Measurements from ENCODE around the gene CDKAL1. TPM values are rescaled to one million over a fixed set of nuclear protein-coding genes. Genes with fewer than 3 reads are reported as not detected.

Gene CDKAL1
- total and polyA plus RNA-seq, 9 of the 15 experiments (the other 6 are each of a cell fraction or from before 2014, with no cell fraction given) = 11.2 to 36.3 (median 20.1) TPM

DNA sequence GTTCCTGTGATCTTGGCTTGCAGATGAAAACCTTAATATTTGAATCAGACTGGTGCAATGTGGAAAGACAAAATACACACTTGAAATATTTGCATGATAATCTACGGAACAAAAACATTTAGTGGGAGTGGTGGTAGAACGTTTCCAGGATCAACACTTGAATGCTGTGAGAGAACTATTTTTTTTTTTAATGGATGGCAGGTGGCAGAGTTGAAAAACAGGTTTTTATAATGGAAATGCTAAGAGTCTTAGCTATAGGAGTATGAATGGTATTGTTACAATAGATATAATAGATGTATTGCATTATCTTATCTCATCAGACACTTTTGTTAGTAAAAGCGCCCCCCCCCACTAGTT, 49.2 kb downstream of the CDKAL1 start (continued):
- TF ChIP-seq, protein P1, sequence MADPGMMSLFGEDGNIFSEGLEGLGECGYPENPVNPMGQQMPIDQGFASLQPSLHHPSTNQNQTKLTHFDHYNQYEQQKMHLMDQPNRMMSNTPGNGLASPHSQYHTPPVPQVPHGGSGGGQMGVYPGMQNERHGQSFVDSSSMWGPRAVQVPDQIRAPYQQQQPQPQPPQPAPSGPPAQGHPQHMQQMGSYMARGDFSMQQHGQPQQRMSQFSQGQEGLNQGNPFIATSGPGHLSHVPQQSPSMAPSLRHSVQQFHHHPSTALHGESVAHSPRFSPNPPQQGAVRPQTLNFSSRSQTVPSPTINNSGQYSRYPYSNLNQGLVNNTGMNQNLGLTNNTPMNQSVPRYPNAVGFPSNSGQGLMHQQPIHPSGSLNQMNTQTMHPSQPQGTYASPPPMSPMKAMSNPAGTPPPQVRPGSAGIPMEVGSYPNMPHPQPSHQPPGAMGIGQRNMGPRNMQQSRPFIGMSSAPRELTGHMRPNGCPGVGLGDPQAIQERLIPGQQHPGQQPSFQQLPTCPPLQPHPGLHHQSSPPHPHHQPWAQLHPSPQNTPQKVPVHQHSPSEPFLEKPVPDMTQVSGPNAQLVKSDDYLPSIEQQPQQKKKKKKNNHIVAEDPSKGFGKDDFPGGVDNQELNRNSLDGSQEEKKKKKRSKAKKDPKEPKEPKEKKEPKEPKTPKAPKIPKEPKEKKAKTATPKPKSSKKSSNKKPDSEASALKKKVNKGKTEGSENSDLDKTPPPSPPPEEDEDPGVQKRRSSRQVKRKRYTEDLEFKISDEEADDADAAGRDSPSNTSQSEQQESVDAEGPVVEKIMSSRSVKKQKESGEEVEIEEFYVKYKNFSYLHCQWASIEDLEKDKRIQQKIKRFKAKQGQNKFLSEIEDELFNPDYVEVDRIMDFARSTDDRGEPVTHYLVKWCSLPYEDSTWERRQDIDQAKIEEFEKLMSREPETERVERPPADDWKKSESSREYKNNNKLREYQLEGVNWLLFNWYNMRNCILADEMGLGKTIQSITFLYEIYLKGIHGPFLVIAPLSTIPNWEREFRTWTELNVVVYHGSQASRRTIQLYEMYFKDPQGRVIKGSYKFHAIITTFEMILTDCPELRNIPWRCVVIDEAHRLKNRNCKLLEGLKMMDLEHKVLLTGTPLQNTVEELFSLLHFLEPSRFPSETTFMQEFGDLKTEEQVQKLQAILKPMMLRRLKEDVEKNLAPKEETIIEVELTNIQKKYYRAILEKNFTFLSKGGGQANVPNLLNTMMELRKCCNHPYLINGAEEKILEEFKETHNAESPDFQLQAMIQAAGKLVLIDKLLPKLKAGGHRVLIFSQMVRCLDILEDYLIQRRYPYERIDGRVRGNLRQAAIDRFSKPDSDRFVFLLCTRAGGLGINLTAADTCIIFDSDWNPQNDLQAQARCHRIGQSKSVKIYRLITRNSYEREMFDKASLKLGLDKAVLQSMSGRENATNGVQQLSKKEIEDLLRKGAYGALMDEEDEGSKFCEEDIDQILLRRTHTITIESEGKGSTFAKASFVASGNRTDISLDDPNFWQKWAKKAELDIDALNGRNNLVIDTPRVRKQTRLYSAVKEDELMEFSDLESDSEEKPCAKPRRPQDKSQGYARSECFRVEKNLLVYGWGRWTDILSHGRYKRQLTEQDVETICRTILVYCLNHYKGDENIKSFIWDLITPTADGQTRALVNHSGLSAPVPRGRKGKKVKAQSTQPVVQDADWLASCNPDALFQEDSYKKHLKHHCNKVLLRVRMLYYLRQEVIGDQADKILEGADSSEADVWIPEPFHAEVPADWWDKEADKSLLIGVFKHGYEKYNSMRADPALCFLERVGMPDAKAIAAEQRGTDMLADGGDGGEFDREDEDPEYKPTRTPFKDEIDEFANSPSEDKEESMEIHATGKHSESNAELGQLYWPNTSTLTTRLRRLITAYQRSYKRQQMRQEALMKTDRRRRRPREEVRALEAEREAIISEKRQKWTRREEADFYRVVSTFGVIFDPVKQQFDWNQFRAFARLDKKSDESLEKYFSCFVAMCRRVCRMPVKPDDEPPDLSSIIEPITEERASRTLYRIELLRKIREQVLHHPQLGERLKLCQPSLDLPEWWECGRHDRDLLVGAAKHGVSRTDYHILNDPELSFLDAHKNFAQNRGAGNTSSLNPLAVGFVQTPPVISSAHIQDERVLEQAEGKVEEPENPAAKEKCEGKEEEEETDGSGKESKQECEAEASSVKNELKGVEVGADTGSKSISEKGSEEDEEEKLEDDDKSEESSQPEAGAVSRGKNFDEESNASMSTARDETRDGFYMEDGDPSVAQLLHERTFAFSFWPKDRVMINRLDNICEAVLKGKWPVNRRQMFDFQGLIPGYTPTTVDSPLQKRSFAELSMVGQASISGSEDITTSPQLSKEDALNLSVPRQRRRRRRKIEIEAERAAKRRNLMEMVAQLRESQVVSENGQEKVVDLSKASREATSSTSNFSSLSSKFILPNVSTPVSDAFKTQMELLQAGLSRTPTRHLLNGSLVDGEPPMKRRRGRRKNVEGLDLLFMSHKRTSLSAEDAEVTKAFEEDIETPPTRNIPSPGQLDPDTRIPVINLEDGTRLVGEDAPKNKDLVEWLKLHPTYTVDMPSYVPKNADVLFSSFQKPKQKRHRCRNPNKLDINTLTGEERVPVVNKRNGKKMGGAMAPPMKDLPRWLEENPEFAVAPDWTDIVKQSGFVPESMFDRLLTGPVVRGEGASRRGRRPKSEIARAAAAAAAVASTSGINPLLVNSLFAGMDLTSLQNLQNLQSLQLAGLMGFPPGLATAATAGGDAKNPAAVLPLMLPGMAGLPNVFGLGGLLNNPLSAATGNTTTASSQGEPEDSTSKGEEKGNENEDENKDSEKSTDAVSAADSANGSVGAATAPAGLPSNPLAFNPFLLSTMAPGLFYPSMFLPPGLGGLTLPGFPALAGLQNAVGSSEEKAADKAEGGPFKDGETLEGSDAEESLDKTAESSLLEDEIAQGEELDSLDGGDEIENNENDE (IDR thresholded peaks at IDR 0.05; ENCODE audit: low read depth, low read length) = no peak
- TF ChIP-seq BCL6 (CRISPR knock-in tag; IDR thresholded peaks at IDR 0.05) (no peak), ASH1L (IDR thresholded peaks at IDR 0.05; ENCODE audit: borderline replicate concordance, low read depth, partially characterized antibody) (no peak), ZNF174 (CRISPR knock-in tag; IDR thresholded peaks at IDR 0.05) (no peak)
- TF ChIP-seq, protein P2, sequence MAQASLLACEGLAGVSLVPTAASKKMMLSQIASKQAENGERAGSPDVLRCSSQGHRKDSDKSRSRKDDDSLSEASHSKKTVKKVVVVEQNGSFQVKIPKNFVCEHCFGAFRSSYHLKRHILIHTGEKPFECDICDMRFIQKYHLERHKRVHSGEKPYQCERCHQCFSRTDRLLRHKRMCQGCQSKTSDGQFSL (CRISPR knock-in tag; IDR thresholded peaks at IDR 0.05) = no peak
- TF ChIP-seq, protein P2 (tag; IDR thresholded peaks at IDR 0.05) = no peak

All from K562 (cell line).